HG03108 (cell line): Measurements from ENCODE around the gene CFAP100.

Source experiments
- ATAC-seq: cut with Tn5 transposase; IDR thresholded peaks from one replicate; pipeline ENCODE4 v1.9.1; 2021; ENCODE audit warnings: moderate library complexity; ENCODE audit not compliant: unreplicated experiment

The CFAP100 gene

DNA sequence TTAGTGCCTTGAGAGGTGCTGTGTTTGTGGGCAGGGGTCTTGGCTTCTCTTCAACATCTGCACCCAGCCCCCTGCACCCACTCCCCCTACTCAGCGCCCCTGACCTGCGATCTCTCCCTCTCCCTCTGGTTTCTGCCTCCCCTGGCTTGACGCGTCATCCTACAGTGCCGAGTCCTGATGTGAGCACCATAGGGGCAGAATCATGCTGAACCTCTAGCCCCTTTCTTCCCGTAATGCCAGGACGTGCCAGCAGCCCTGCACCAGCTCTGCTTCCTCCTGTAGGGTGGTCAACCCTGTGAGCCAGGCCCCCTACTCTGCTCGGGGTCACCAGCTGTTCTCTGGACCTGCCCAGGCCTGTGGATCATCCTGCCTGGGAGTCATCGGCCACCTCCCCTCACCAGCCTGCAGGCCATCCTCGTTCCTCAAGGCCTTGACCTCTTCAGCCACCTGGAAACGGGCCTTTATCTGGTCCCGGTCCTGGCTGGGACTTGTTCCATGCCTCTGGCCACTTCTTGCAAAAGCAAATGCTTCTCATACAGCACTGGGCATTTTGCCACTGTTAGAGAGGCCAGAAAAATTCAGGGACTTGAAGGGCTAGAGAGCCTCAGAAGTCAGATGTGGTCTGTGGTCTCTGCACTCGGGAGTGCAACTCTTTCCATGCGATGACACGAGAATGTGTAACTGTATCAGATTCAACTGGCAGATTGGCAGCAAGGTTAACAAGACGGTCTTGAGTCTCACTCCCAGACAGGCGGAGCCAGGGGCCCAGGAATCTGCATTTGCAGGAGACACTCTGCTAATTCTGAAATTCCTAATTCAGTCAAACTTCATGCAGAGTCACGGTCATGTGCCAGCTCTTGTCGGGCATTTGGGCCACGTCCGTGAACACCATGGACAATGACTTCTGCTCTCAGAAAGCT lies 20.8 kb upstream of the CFAP100 start:
- no peak for ATAC-seq

- no peak for ATAC-seq
Observed at GRCh38 chr3:126375835-126376331, 18.8 kb upstream of the CFAP100 start.

DNA sequence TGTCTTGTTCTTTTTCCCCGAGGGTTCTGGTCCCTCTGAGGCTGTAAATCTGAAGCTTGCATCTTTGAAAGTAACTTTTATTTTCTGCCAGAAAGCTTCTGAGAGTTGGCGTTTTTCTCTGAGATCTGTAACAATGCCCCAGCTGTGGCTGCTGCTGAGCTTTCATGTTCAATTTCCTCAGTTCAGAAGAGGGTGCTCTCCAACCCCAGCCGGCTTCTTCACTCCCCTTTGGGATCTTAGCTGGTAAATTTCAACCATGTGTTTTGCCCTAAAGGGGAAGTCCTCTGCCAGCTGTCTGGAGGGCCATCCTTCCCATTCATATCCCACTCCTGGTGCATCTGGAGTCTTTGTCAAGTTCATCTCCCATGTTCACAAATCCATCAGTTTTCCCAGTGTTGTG lies 18.3 kb upstream of the CFAP100 start:
- ATAC-seq, result no peak

GRCh38 chr3:126377211-126377610 lies 17.5 kb upstream of the CFAP100 start:
- ATAC-seq, result no peak

DNA sequence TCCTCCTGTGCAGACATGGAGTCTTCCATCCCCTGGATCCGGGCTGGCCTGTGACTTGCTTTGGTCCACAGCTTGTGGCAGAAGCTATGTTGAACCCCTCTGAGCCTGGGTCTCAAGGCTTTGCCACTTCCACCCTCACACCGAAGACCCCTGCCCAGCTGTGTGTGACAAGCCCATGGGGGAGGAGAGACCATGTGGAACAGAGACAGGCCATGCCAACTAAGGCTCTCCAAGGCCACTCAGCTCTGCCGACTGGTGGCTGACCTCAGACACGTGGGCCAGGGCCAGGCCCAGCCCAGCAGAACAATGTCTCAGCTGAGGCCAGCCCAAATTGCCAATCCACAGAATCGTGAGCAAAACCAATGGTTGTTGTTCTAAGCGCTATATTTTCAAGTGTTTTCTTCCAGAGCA lies 16.4 kb upstream of the CFAP100 start:
- no peak for ATAC-seq

DNA sequence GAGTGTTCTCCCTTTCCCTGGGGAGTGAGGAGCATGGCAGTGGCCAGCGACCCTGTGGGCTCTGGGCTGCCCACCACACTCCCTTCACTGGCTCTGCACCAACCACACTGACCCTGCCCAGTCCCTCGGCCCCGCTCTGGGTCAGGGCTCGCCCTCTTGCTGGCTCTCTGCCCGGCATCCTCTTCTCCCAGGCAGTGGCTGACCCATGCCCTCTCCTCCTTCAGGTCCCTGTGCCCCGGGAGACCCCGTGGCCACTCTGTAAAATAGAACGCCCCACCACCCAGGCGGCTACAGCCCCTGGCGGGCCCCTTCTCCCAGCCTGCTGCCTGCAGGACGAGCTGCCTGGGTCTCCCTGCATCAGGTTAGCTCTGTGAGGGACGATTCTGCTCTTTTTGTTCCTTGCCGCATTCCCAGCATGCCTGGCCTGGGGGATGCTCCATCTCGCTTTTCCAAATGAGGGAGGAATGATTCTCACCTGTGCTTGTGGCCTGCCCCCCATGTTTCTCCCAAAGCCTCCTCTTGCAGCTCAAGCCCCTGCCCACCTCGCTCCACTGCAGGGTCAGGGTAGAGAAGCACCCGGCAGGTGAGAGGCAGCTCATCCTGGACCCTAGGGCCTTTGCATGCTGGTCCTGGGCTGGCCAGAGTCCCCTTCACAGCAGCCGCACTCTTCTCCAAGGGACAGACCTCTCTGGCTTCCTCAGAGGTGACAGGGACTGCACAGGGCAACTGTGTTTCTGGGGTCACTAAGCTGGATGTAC lies 14.5 kb upstream of the CFAP100 start:
- no peak for ATAC-seq

DNA sequence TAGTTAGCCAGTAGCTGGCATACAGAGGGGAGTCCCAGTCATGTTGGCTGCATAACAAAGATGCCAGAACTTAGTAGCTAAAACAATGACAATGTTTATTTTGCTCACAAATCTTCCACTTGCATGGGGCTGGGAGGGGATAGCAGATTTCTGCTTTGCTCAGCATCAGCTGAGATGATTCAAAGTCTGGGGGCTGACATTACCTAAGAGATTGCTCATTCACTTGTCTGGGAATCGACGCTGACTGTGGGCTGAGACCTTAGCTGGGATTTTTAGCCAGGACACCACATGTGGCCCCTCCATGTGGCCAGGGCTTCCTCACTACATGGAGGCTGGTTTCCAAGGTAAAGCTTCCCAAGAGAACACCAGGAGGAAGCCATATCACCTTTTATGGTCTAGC lies 12.7 kb upstream of the CFAP100 start:
- no peak for ATAC-seq

GRCh38 chr3:126389112-126389793 lies 5.5 kb upstream of the CFAP100 start:
- ATAC-seq, result peak; percentile 71

- no peak for ATAC-seq
Observed at GRCh38 chr3:126389794-126390146, 4.9 kb upstream of the CFAP100 start.

GRCh38 chr3:126390201-126390600 lies 4.5 kb upstream of the CFAP100 start:
- ATAC-seq, result no peak

- no peak for ATAC-seq
Observed at GRCh38 chr3:126390751-126391150, 4.0 kb upstream of the CFAP100 start.

GRCh38 chr3:126391631-126392030 lies 3.1 kb upstream of the CFAP100 start:
- no peak for ATAC-seq

DNA sequence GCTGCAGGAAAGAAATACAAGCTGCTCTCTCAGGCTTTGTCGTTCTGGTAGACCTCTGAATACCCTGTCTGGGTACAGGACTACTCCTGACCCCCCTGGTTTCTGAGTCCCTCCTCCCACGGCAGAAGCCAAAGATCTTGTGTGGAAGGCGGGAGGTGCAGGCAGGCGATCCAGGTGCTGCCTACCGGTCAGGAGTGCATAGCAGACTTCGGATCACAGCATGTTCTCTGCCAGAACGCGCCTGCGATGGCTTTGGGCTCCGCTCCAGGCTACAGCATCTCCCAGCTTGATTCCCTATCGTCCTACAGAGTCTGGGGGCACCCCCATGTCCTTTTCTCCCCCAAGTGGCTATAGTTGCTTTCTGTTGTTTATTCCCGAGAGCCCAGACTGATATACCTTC lies 2.5 kb upstream of the CFAP100 start:
- ATAC-seq, result no peak

DNA sequence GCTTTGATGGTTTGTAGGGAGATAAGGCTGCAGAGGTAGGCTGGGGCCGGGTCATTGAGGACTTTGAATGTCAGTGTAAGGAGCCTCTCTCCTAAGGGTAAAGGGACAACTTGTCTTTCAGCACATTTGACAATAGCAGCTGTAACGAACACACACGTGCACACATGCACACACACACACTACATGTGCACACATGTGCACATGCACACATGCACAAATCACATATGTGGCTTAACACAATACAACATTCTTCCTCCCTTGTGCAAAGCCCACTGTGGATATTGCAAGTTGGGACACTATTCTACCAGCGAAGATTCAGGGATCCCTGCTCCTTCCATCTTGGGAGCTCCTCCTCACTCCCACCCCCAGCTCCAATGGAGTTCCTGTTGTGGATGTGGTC lies 1.1 kb upstream of the CFAP100 start:
- ATAC-seq, result no peak

GRCh38 chr3:126394977-126395321 lies 240 bp downstream of the CFAP100 start:
- ATAC-seq, result no peak

DNA sequence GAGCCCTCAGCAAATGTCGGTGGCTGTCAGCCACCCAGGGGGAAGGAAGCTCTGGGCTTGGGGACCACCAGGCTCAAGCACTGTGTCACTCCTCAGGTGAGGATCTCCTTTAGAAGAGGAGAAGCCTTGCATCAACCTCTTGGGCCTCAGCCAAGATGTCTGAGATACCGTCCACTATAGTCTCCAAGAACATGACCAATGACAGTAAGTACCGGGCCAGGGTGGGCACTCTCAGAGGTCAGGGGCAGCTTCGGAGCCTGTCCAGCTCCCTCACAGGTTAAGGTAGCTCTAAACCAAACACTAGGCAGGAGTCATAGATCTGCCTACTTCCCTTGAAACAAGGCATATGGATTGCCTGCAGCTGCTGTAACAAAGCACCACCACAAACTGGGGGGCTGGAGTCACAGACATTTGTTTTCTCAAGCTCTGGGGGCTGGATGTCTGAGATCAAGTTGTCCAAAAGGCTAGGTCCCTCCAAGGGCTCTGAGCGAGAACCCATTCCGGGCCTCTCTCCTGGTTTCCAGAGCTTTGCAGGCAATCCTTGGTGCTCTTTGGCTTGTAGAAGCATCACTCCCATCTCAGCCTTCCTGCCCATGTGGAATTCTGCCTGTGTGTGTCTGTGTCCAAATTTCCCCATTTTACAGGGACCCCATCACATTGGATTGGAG lies 1.3 kb downstream of the CFAP100 start:
- ATAC-seq, result no peak

GRCh38 chr3:126396536-126396935 lies 1.8 kb downstream of the CFAP100 start:
- ATAC-seq, result no peak

- no peak for ATAC-seq
Observed at GRCh38 chr3:126397610-126398422, 3.1 kb downstream of the CFAP100 start.

GRCh38 chr3:126398423-126399350 lies 4.0 kb downstream of the CFAP100 start:
- no peak for ATAC-seq
